Epithelial cell of esophagus (primary cell): ENCODE results near the gene KRTAP4-2.
"Not testable (repeated sequence)": the region's sequence is repeated elsewhere in the genome, so short reads cannot be mapped to it uniquely, and the experiment has no call there.

ENCODE experiments used
- DNase-seq: peaks from one replicate; pipeline ENCODE4 v3.0.0; 2010; ENCODE audit warnings: low read depth
- H3K4me3 ChIP-seq: 2 replicates; pipeline ENCODE4 v1.5.1; 2011; ENCODE audit warnings: mild to moderate bottlenecking, low read length, control low read depth
- CTCF ChIP-seq: IDR thresholded peaks from 2 replicates; pipeline ENCODE4 v1.5.1; 2011; ENCODE audit warnings: low read depth, mild to moderate bottlenecking, low read length, control low read depth, inconsistent platforms; ENCODE audit not compliant: insufficient read depth; ENCODE audit errors: missing control alignments

Gene KRTAP4-2

GRCh38 chr17:41145261-41145660, 32.8 kb downstream of the KRTAP4-2 start:
- TF ChIP-seq CTCF: no peak
- H3K4me3 ChIP-seq: no peak overlapping the region
- no peak for DNase-seq

- no peak overlapping the region for H3K4me3 ChIP-seq
- TF ChIP-seq CTCF: no peak
- DNase-seq: no peak
These were observed 33.2 kb downstream of the KRTAP4-2 start for GRCh38 chr17:41144846-41145245.

GRCh38 chr17:41141361-41141760, 36.7 kb downstream of the KRTAP4-2 start:
- TF ChIP-seq CTCF: no peak
- H3K4me3 ChIP-seq: no peak overlapping the region
- DNase-seq: no peak

GRCh38 chr17:41140360-41141131, 37.5 kb downstream of the KRTAP4-2 start, which contains the start of gene KRTAP4-6:
TSS of gene KRTAP4-6 (minus strand) at chr17:41140544. CDS start at chr17:41140487, 57 bp downstream.
- DNase-seq: peak; percentile 96
- no peak for TF ChIP-seq CTCF
- no peak within 1 kb of the TSS for H3K4me3 ChIP-seq

- not testable (repeated sequence) for DNase-seq, H3K4me3 ChIP-seq
These were observed 38.2 kb downstream of the KRTAP4-2 start for GRCh38 chr17:41139865-41140264.

- no peak for TF ChIP-seq CTCF
- no peak overlapping the region for H3K4me3 ChIP-seq
- peak; percentile 15 for DNase-seq
These were observed 43.9 kb downstream of the KRTAP4-2 start for GRCh38 chr17:41133880-41134735.

GRCh38 chr17:41131979-41132378, 46.0 kb downstream of the KRTAP4-2 start:
- H3K4me3 ChIP-seq: no peak overlapping the region
- no peak for TF ChIP-seq CTCF
- DNase-seq: peak; percentile 83
